Astrocyte of the cerebellum (primary cell): ENCODE data around the gene SYNCRIP.

Experiments
- DNase-seq: peaks from one replicate; pipeline ENCODE4 v3.0.0-alpha.2; 2011; ENCODE audit warnings: low read depth
- H3K4me3 ChIP-seq: 2 replicates; pipeline ENCODE4 v1.5.1; 2011; ENCODE audit warnings: mild to moderate bottlenecking, low read depth, low read length, moderate library complexity
- in situ Hi-C: cut with HindIII; loops from 2 replicates; pipeline ENCODE4 v1.10.0; 2017; ENCODE audit warnings: low sequenced_read_pairs
- TF ChIP-seq, protein P1 (sequence below): IDR thresholded peaks from 2 replicates; pipeline ENCODE4 v1.5.1; 2012; ENCODE audit warnings: low read length, low read depth, moderate library complexity, mild to moderate bottlenecking; ENCODE audit errors: missing control alignments

SYNCRIP gene

DNA sequence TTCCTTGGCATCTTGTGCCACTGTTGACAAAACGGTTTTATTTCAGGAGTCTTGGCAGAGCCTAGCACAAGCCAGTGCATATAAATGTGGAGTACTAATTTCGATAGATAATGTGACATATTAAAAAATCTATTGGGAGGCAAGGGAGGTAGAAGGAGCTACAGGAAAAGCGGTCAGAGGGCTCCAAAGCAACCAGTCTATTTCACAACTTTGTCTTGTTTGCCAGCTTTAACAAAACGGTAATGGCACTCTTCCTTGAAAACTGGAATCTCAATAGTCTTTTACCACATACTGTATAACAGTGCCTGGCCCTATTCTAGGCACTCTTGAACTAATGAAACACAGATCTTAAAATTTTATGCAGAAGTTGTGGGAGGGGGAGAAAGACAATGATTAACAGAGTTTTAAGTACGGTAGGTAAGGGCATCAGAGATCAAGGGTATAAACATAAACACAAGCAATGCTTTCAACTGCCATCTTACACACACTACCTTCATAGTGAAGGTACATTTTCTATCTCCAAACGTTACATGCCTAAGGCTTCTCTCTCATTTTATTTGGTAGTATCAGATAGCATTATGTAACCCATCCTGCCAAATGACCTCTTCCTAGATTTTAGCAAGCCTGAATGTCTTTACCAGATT lies 33.5 kb upstream of the SYNCRIP start:
- DNase-seq, result no peak
- in situ Hi-C loops, result loop anchor here (5.0 kb wide), 2 partner anchors 84 to 324 kb away; partner anchors contain the start of gene SNX14
- H3K4me3 ChIP-seq, result peak overlapping the region; percentile 75
- TF ChIP-seq, protein P1, sequence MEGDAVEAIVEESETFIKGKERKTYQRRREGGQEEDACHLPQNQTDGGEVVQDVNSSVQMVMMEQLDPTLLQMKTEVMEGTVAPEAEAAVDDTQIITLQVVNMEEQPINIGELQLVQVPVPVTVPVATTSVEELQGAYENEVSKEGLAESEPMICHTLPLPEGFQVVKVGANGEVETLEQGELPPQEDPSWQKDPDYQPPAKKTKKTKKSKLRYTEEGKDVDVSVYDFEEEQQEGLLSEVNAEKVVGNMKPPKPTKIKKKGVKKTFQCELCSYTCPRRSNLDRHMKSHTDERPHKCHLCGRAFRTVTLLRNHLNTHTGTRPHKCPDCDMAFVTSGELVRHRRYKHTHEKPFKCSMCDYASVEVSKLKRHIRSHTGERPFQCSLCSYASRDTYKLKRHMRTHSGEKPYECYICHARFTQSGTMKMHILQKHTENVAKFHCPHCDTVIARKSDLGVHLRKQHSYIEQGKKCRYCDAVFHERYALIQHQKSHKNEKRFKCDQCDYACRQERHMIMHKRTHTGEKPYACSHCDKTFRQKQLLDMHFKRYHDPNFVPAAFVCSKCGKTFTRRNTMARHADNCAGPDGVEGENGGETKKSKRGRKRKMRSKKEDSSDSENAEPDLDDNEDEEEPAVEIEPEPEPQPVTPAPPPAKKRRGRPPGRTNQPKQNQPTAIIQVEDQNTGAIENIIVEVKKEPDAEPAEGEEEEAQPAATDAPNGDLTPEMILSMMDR, result no peak

DNA sequence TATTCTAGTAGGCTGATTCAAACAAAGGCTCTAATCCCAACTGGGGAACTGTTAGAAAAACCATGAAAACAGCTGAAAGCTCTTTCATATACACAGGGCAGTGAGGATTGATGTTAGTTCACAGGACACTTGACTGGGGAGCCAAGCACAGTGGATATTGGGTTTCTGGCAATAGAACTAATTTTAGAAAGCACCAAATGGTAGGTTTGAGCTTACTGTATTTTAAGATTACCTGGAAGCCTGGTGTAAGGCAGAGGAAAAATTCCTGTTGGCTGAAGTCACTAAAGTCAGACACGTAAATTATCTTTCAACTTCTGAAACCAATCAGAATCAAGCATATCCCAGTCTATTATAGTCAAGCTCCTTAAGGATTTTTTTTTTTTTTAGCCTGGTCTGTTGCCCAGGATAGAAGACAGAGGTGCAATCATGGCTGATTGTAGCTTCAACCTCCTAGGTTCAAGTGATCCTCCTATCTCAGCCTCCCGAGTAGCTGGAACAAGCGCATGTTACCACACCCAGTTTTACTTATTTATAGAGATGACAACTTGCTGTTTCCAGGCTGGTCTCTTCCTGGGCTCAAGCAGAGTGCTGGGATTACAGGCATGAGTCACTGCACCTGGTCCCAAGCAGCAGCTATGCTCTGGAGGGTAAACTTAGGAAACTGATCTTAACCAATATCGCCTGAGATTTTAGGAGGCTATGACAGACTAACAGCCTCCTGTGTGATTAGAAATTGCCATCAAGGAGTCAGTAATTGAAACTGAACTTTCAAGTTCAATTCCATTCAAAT lies 32.5 kb upstream of the SYNCRIP start:
- DNase-seq, result no peak
- TF ChIP-seq, protein P1, result no peak
- H3K4me3 ChIP-seq, result peak overlapping the region; percentile 75
- in situ Hi-C loops, result loop anchor here (5.0 kb wide), 2 partner anchors 83 to 323 kb away; partner anchors contain the start of gene SNX14

- TF ChIP-seq, protein P1, result no peak
- H3K4me3 ChIP-seq, result no peak overlapping the region
- no peak for DNase-seq
- in situ Hi-C loops, result loop anchor here (5.0 kb wide), 2 partner anchors 82 to 322 kb away; partner anchors contain the start of gene SNX14
Observed at GRCh38 chr6:85674604-85675003, 31.9 kb upstream of the SYNCRIP start.

DNA sequence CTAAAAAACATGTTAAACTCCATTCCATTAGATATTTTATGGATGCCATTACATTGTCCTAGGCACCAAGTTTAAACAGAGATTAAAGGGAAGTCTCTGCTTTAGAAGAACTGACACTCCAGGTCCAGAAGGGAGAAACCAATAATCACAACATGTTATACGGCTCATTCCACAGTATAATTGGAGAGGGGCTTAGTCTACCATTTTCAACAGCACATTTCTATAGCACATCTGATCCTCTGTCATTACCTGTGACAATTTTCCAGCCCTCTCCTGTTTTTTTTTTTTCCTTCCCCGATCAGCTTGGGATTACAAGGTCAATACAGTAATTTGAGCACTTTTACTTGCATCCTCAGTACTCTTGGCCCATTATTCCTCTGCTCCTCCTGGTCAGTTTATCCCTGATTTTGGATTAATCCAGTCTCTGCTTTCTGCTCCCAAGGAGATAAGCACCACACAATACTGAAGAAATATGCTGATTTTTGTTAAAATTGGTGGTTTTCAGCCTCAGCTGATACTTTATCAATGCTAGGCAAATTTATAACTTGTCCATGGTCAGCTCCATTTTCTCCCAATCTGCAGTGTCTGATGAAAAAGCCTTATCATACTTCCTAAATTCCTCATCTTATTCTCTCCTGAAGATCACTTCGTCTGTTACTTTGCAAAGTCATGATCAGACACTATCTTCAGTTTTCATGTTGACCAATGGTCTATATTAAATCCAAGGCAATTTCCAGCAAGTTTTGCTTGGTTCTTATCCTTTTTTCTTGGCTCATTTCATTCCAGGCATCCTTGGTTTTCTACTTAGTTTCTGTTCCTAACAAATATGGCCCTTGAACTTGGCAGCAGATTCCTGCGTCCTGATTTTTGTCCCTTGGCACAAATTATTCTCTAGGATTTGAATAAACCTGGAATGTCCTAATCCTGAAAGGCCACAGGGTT lies 30.8 kb upstream of the SYNCRIP start:
- TF ChIP-seq, protein P1, result no peak
- DNase-seq, result no peak
- H3K4me3 ChIP-seq, result no peak overlapping the region
- in situ Hi-C loops, result no loop called here

DNA sequence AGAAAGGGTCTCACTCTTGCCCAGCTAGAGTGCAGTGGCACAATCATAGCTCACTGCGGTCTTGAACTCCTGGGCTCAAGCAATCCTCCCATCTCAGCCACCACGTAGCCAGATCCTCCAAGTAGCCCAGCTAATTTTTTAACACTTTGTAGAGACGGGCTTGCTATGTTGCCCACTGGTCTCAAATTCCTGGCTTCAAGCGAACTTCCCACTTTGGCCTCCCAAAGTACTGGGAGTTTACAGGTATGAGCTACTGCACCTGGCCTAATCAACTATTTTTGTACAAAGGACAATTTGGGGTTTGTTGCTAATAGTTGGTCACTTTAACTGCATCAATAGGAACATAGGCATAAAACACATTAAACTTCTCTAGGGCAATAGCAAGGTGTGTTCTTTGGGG lies 29.9 kb upstream of the SYNCRIP start:
- no peak overlapping the region for H3K4me3 ChIP-seq
- TF ChIP-seq, protein P1, result no peak
- DNase-seq, result no peak
- in situ Hi-C loops, result no loop called here

DNA sequence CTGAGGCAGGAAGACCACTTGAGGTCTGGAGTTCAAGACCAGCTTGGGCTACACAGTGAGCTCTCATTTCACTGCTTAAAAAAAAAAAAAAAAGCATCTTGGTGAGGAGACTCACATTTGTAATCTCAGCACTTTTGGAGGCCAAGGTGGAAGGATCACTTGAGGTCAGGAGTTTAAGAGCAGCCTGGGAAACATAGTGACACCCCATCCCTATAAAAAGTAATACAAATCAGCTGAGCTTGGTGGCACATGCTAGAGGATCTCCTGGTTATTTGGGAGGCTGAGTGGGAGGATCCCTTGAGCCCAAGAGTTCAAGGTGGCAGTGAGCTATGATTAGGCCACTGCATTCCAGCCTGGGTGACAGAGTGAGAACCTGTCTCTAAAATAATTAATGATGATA lies 29.4 kb upstream of the SYNCRIP start:
- TF ChIP-seq, protein P1, result no peak
- in situ Hi-C loops, result no loop called here
- H3K4me3 ChIP-seq, result no peak overlapping the region
- DNase-seq, result no peak
